HK-2 (cell line): ENCODE measurements around the gene CYFIP2.
"Not testable (repeated sequence)": the region's sequence is repeated elsewhere in the genome, so short reads cannot be mapped to it uniquely, and the experiment has no call there.

ENCODE experiments used
- DNase-seq: peaks from one replicate; pipeline ENCODE4 v3.0.0-alpha.2; 2018; ENCODE audit not compliant: unreplicated experiment

Gene CYFIP2

GRCh38 chr5:157265714-157266285, at the start of gene CYFIP2:
CYFIP2 (plus strand) TSS chr5:157266123; CDS start chr5:157285362, 19,239 bp downstream.
- peak; percentile 55 for DNase-seq

- no peak for DNase-seq
These were observed 49.4 kb upstream of the CYFIP2 start for GRCh38 chr5:157216391-157217142.

- DNase-seq = no peak
These were observed 48.5 kb upstream of the CYFIP2 start for GRCh38 chr5:157217289-157218024.

- no peak for DNase-seq
These were observed 46.2 kb upstream of the CYFIP2 start for GRCh38 chr5:157219491-157220271.

- no peak for DNase-seq
These were observed 44.0 kb upstream of the CYFIP2 start for GRCh38 chr5:157221959-157222358.

GRCh38 chr5:157222506-157223230, 43.3 kb upstream of the CYFIP2 start:
- peak; percentile 36 for DNase-seq

- DNase-seq = no peak
These were observed 40.2 kb upstream of the CYFIP2 start for GRCh38 chr5:157225469-157226422.

- DNase-seq = no peak
These were observed 35.3 kb upstream of the CYFIP2 start for GRCh38 chr5:157230610-157231009.

GRCh38 chr5:157232706-157233105, 33.2 kb upstream of the CYFIP2 start:
- DNase-seq = no peak

- DNase-seq = no peak
These were observed 32.4 kb upstream of the CYFIP2 start for GRCh38 chr5:157233515-157233914.

- DNase-seq = no peak
These were observed 29.5 kb upstream of the CYFIP2 start for GRCh38 chr5:157236423-157236822.

- no peak for DNase-seq
These were observed 24.4 kb upstream of the CYFIP2 start for GRCh38 chr5:157241483-157241882.

GRCh38 chr5:157244704-157245103, 21.2 kb upstream of the CYFIP2 start:
- DNase-seq = not testable (repeated sequence)

GRCh38 chr5:157245476-157245875, 20.4 kb upstream of the CYFIP2 start:
- no peak for DNase-seq

GRCh38 chr5:157245886-157246285, 20.0 kb upstream of the CYFIP2 start:
- DNase-seq = no peak

GRCh38 chr5:157247267-157247666, 18.7 kb upstream of the CYFIP2 start:
- no peak for DNase-seq

- no peak for DNase-seq
These were observed 17.0 kb upstream of the CYFIP2 start for GRCh38 chr5:157248821-157249470.

GRCh38 chr5:157252711-157253465, 13.0 kb upstream of the CYFIP2 start:
- DNase-seq = no peak

GRCh38 chr5:157253547-157253946, 12.4 kb upstream of the CYFIP2 start:
- DNase-seq = peak; percentile 30
